GM03348 (cell line): Measurements from ENCODE around the gene SAP30L.
A peak's percentile ranks its signal among the peaks of the same experiment; 100 is the strongest.

Experiments used
- DNase-seq: peaks from one replicate; pipeline ENCODE4 v3.0.0; 2012; ENCODE audit warnings: low spot score

Gene SAP30L, protein sequence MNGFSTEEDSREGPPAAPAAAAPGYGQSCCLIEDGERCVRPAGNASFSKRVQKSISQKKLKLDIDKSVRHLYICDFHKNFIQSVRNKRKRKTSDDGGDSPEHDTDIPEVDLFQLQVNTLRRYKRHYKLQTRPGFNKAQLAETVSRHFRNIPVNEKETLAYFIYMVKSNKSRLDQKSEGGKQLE

DNA sequence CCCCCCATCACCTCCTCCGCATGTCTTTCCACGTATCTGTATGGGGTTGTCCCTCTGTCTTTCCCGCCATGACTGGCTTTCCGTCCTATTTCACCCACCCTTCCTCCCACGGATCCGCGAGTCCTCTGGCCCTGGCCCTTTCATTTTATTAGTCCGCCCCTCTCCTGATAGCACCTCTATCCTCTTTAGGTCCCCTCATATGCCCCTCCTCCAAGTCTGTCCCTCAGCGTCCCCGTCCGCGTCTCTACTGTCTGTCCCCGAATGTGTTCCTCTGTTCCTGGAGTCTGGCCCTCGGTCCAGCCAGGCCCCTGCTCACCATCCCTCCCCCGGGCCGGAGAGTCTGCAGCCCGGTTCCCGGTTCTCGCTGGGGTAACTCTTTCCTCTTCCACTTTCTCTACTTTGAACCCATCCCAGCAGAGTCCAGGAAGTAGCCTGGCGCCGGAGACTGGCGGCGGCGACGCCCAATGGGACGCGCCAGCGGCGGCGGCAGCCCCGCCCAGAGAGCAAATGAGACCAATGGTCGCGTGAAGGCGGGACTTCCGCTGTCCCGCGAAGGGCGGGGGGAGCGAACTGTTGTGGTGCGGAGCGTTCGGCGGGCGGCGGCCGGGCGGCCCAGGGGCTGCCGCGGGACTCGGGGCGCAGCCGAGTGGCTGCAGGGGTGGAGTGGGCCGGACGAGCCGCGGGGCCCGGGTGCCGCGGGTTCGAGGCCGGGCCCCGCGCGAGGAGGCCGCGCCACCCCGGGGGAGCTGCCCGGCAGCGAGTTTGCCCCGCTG lies at the start of gene SAP30L:
Gene SAP30L, plus strand, starts transcription at position 576 of the 773 bp plus-strand sequence. CDS start 608 bp downstream, outside the sequence.
- DNase-seq = peak; percentile 100

GRCh38 chr5:154396128-154396527 lies 49.7 kb upstream of the SAP30L start:
- no peak for DNase-seq

- no peak for DNase-seq
Observed at GRCh38 chr5:154397652-154398406, 48.0 kb upstream of the SAP30L start.

- no peak for DNase-seq
Observed at GRCh38 chr5:154400678-154401077, 45.1 kb upstream of the SAP30L start.

DNA sequence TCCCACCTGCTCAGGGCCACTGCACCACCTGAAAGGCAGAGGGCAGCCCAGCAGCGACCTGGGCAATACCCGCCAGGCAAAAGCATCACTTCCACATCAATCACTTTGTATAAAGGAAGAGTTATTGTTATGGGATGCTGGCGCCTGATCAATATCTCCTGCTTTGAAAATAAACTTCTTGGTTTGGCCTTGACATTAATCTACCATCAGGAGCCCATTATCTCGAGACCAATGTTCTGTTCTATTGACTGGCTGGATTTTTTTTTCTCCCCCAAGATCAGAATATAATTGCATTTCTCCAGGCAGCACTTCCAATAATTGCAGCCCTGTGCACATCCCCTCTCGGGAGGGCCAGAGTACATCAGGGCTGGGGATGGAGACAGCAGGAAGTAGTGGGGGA lies 44.4 kb upstream of the SAP30L start:
- no peak for DNase-seq

- DNase-seq = no peak
Observed at GRCh38 chr5:154401931-154402330, 43.9 kb upstream of the SAP30L start.

DNA sequence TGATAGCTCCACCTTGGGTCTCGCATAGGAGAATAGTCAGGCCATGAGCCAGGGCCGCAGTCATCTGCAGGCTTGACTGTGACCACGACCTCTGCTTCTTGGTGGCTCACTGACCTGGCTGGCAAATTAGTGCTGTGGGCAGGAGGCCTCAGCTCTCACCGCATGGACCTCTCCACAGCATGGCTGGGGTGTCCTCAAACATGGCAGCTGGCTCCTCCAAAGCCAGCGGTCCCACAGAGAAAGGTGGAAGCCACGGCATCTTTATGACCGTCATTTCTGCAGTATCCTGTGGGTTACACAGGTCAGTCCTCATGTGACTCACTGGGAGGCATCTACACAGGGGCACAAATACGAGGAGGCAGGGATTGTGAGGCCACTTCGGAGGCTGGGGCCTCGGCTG lies 43.2 kb upstream of the SAP30L start:
- DNase-seq = no peak

DNA sequence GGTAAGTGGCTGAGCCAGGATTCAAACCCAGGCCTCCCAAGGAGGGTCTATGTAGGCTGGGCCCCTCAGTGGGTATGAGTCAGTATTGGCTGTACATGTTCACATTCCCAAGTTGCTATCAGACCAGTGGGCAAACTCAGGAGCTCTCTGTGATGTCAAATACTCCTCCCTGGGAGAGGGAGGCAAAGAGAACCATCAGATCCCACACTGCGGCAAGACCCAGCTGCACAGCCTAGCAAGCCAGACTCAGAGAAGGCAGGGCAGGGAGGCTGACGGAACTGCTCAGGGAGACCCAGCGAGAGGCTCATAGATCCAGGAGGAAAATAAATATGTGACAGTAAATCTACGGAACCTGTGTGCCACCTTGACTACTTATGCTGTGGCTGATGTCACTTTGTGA lies 42.6 kb upstream of the SAP30L start:
- no peak for DNase-seq

DNA sequence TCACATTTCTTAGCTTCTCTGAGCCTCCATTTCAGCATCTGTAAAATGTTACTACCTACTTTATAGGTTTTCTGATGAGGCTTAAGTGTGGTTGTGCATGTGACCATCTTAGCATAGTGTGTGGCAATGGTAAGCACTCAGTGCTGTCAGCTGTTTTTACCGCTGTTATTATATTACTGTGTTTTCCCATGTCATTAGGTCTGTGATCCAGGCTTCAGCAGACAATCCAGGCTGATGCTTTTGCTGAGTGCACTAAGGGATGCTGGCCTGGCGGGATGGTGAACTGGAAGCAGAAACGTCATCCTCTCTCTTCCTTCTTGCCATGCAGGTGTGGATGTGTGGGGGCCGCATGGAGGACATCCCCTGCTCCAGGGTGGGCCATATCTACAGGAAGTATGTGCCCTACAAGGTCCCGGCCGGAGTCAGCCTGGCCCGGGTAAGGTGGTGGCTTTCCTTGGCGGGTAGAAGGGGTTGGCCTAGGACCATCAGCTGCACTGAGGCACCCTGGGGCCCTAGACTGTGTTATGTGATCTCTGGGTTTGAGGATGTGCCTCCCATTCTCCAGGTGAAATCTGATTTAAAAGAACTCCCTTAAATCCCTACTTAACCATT lies 41.9 kb upstream of the SAP30L start:
- DNase-seq = no peak

- DNase-seq = peak; percentile 95
Observed at GRCh38 chr5:154405078-154405792, 40.6 kb upstream of the SAP30L start.

DNA sequence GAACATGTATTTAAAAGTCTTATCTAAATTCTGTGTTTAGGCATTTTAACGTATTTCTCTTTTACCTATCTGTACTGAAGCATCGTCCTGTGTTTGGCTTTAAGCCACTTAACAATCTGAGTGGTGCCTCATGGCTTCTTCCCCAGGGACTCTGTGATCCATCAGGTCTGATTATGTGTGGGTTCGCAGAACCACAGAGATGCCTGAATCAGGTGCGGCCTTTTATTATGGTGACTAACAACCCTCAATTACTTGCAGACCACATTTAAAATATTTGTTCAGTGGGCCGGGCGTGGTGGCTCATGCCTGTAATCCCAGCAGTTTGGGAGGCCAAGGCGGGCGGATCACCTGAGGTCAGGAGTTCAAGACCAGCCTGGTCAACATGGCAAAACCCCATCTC lies 39.6 kb upstream of the SAP30L start:
- no peak for DNase-seq

- DNase-seq = no peak
Observed at GRCh38 chr5:154406826-154407225, 39.0 kb upstream of the SAP30L start.

- no peak for DNase-seq
Observed at GRCh38 chr5:154408811-154409210, 37.0 kb upstream of the SAP30L start.

- DNase-seq = no peak
Observed at GRCh38 chr5:154409230-154409840, 36.5 kb upstream of the SAP30L start.

DNA sequence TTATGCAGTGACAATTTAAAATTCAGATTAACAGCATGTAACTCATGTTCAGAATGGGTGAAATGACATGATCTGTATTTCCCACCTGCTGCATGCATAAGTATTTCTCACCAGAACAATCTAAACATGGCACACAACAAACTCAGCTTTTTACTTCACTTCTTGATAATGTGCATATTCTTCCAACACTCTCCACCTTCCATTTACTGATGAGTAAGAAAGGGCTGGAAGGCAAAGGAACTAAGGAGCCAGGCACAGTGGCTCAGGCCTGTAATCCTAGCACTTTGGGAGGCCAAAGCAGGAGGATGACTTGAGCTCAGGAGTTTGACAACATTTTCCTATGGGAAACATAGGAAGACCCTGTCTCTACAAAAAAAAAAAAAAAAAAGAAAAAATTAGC lies 35.8 kb upstream of the SAP30L start:
- DNase-seq = no peak

- DNase-seq = no peak
Observed at GRCh38 chr5:154410786-154411185, 35.0 kb upstream of the SAP30L start.

- no peak for DNase-seq
Observed at GRCh38 chr5:154411338-154411737, 34.5 kb upstream of the SAP30L start.

DNA sequence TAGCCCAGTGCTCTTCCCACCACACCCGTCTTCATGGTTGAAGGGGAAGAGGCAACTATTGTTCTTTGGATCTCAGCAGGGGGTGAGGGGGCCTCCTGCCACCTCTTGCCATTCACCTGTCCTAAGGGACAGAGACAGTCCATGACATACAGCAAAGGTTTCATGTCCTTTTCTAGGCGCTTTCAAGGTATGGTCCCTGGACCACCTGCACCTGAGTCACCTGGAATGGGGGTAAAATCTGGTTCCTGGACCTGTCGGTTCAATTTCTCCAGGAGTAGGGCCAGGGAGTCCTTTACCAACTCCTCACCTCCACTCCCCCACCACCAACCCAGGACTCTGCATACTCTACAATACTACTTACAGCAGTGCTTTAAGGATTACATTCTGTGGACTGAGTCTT lies 33.5 kb upstream of the SAP30L start:
- no peak for DNase-seq

- no peak for DNase-seq
Observed at GRCh38 chr5:154412925-154413324, 32.9 kb upstream of the SAP30L start.

DNA sequence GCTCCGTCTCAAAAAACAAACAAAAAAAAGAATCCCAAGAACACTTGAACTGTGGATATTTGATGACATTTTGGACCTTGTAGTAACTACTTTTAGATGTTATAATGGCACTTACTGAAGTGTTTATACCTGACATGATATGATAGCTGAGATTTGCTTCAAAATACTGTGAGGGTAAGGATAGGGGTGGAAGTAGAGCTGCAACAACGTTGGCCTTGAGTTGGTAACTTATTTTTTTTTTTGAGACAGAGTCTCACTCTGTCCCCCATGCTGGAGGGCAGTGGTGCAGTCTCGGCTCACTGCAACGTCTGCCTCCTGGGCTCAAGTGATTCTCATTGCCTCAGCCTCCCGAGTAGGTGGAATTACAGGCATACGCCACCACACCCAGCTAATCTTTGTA lies 30.7 kb upstream of the SAP30L start:
- no peak for DNase-seq

DNA sequence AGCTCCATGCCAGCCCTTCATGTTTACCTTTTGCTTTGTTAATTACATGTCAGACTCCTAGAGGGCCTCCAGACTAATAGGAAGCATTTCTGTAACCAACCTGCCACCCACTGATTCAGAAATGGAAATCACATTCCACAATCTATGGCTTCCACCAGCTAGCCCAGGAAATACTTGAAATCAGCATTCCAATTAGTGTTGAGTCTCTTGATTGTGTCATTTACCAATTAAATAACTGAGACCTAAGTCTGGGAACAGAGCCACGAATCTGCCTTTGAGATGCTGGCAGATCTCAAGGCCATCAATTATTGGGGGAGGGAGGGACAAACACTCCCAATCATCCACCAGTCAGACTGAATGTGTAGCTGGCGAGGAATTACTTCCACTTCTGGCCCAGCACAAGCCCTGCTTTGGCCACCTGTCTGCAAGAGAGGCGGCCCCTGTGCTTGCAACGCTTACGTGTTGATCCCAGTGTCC lies 27.4 kb upstream of the SAP30L start:
- DNase-seq = no peak
